Stimulated activated CD8-positive, alpha-beta memory T cell treated with anti-CD3 and anti-CD28 coated beads, Interleukin-4, amount 100 ng/mL, for 48 hours (primary cell): Measurements from ENCODE around the gene SVIP.

ENCODE experiments used
- DNase-seq: peaks from one replicate; pipeline ENCODE4 v3.0.0-alpha.2; 2020

Gene SVIP

DNA sequence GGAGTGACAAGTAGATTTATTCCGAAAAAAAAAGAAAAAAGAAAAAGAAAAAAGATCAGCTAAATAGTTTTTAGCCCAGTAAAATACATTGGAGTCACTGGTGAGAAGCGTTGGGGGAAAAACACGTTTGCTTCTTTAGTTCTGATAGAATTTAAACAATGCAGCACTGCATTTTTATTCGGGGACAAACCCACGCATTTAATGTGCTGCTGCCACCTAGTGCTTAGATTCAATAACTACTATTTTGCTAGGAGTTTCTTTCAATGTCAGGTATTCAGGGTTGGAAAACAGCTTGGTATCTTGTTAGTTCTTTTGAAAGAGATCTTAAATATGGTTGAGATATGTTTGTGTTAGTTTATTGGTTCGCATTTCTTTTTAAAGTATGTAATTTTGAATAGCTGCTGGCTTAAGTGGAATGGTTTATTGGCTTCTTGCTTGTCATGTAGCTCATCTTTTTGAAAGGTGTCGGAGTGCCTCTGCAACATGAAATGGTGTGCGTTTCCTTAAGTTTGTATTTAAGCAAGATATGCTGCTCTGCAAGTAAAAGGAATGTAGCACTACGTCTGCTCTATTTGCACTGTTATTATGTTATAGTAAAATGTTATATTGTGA lies 41.9 kb downstream of the SVIP start:
- peak; percentile 36 for DNase-seq

DNA sequence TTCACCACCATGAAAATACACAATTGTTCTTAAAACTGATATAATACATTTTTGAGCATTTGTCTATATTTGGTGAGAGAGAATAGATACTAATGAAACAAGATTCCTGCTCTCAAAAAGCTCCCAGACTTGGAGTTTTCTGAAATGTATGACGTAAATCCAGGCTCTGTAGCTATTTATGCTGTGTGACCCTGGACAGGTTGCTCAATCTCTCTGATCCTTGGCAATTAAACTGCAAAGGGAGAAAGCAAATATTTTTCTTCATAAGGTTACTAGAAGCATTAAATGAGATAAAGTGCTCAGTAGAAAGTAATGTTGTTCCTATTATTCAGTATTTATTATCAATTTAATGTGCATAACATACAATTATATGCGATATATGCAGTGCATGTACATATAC lies 42.5 kb downstream of the SVIP start:
- no peak for DNase-seq

DNA sequence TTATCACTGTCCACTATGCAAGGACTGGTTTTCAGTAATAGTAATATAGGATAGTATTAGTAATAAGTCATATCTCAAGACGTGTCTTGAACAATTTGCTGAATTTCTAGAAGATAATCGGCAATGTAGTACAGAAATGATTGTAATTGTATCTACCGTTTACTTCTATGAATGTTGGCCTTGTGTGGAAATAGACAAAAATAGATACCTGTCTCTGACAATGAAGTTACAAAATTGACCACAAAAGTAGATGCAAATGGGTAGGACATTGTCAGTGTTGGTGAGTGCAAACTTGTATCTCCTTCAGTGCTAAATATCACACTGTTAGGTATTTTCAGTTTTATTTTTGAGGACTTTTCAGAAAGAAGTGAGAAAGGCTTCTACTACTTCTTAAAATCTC lies 43.1 kb downstream of the SVIP start:
- no peak for DNase-seq

DNA sequence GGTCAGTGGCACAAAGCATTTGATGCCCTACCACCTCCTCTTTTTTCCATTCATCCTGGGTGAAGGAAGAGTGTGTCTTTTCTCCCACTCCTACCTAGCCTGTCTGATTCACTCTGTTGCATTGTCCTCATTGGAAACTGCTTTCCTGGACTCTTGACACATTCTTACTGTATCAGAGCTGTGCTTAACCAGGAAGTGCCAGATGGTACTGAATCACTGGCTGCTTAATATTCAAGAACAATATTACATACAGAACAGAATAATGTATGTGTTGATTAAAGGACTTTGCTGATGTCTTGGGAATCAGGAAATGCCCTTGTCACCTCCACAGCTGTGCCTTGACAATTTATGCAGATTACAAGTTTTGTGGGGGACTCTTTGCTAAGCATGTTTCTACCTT lies 44.4 kb downstream of the SVIP start:
- no peak for DNase-seq

DNA sequence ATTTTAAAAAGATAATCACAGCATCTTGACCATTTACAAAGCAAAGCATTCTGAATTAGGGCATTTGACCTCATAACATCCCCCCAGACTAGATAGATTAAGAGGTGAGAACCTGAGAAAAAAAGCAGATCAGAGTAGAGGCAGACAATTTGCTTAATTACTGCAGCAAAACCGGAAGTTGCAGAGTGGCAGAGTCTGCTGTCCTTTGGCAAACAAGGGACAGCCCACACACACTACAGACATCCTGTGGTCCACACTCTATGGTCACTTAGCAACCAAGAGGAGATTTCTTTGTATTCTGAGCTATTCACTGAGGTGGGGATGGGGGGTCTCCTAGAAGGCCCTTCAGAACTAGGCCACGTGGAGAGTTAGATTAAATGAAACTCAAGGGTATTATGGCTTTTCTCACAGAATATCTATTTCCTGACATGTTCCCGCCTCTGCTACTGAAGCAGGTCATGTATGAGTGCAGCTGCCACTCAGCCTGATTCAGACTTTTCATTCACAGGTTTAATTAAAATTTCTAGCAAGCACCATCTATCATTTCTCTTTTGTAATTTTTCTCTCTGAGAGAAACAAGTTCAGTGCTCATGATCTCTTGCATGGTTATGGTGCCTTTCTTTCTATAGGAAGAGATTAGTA lies 48.5 kb downstream of the SVIP start:
- DNase-seq: no peak

DNA sequence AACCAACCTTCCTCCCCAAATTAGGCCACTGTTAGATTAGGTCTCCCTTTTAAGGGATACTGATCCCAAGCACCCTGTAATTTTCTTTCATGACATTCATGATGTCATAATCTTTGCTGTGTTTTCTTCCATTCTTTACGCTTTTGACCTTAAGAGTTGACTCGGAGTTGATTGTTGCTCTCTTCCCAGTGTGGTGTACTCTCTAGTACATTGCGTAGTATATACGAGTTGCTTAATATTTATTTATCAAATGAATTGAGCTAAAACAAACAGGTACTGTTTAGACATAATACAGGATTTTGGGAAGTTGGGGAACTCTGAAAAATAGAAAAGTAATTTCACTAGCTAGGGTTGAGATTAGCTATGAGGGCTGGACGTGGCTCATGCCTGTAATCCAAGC lies 49.8 kb downstream of the SVIP start:
- no peak for DNase-seq

DNA sequence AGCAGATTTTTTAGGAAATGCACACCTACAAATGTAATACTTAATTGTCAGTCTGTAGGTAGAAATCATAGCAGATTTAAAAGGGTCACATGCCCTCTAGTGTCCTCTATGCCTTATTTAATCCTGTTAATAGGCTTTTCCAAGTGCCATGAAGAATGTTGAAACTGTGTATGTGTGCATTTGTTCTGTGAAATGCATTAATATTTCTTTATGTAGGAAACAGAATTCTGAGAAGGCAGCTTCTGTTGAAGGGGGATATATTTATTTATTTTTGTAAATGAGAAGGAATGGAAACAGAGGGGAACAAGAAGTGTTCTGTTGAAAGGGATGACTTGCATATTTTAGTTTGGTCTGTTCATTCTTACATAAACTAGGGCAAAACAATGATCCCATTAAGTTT lies 51.0 kb downstream of the SVIP start:
- DNase-seq: no peak

DNA sequence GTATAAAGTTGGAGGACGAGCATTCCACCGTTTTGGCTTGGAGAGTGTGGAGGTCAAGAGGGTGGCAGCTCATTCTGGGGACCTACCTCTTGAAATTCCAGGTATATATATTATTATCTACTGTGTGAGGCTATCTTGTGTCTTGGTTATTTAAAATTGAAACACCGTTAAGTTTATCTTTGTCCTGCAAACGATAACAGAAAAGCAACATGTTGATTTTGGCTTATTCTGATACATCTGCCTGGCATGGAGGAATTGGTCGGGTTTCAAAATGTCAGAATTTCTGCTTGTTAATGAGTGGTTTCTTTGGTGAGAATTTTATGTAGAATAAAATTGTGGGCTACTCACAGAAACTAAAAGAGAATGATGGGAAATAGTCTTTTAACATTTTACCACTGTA lies 54.4 kb downstream of the SVIP start:
- DNase-seq: no peak

DNA sequence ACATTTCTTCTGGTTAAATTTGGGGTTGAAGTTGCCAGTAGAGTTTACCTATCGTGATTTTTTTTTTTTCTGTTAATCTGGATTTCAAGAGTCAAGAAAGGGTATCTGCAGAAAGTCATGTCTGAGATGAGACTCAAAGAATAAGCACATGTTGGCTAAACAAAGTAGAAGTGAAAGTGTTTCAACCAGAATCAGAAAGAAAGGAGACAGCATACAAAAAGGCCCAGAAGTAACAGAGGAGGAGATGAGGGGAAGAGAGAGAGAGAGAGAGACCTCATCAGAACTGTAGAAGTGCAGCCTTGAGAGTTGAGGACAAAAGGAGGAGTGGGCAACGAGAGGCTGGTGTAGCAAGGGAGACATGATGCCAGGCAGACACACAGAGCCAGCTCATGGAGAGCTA lies 54.9 kb downstream of the SVIP start:
- DNase-seq: no peak

DNA sequence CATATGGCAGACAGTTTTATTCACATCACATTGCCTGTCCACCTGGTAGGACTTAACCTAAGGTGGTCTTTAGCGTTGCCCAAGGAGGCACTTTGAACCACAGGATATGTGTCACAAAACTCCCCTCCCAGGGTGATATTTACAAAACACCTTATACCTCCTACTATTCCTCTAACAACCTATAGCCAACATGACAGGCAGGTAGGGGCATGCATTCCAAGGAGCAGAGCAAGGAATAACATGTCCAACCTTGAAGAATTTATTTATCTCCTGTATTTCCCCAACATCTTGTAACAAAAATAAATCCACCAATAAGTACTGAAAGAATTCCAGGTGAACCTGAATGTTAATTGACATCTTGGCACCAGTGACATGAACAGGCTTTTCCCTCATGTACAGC lies 60.5 kb downstream of the SVIP start:
- no peak for DNase-seq
